Kidney glomerular epithelial cell (primary cell): ENCODE measurements around the gene EPB41L3.
A peak's percentile ranks its signal among the peaks of the same experiment; 100 is the strongest.
"Not testable (repeated sequence)": the region's sequence is repeated elsewhere in the genome, so short reads cannot be mapped to it uniquely, and the experiment has no call there.

Source experiments
- DNase-seq: peaks from one replicate; lab custom pipeline; 2025; lab: John Stamatoyannopoulos, UW

EPB41L3 gene

DNA sequence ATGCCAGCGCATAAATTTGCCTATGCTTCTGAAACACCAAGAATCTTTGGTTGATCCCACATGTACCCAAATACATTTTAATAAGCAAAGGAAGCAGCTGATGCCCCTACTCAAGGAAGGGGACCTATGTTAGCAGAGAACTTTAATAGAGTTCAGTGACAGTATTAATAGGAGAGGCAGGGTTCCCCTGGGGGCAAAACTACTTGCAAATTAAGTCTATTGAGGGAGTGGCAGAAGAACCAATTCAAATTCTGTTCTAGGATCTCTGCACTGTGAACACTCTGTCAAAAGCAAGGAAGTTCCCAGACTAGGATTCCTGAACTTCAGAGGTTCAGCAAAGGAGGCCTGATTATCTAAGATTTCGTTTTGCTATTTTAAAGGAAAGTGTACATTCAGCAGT is 47.5 kb downstream of the EPB41L3 start:
- no peak for DNase-seq

DNA sequence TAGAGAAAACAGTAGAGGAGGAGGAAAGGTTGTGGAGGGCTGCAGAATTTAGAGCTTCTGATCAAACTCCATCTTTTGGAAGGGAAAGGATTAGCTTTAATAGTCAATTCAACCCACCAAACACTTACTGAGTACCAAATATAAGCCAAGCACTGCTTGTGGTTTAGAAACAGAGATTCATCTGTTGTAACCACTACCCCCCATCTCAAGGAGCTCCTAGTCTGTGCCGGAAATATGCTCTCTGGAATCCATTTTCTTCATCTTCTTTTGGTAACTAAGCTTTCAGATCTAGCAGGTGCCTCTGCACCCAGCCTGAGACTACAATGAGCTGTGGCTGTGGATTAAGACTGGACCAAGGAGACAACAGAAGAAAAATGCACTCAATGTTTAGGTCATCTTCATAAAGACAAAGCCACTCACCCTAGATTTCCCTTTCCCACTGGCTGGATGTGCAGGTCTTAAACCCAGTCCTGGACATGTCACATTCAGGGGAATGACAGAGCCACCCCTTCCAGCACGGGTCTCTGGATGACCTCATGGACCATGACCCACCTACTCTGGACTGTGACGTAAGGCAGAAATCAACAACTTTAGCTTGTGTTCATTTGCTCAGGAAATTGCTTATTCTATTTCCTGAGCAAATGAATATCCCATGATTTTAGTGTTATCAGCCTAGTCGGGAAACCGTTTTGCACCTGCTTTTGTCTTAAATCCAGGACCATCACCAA is 52.9 kb downstream of the EPB41L3 start:
- no peak for DNase-seq

DNA sequence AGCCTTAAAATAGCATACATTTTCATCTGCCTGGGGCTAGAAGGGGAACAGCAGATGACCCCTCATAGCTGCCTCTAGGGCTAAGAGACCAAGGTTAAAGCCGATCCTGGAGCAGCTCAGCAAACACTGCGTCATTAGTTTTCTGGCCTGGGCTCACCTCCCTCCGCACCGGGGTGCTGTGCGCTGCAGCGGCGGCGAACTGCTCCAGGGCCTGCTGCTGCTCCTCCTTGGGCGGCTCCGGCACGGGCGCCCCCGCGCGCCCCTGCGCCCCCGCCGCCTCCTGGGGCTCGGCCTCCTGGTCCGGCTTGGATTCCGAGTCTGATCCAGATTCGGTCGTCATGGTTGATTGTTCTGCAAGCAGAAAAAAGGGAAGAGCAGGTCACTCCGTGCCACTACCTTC is 55.0 kb downstream of the EPB41L3 start:
- DNase-seq, result no peak

DNA sequence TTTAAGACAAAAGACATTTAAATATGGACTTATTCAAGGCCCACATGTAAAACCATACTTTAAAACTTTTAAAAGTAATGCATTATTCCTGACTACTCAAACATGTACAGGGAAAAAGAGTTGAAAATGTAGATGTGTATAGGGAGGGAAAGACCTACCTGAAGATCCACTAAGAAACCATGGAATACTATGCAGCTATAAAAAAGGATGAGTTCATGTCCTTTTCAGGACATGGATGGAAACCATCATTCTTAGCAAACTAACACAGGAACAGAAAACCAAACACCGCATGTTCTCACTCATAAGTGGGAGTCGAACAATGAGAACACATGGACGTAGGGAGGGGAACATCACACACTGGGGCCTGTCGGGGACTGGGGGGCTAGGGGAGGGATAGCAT is 55.8 kb downstream of the EPB41L3 start:
- not testable (repeated sequence) for DNase-seq

DNA sequence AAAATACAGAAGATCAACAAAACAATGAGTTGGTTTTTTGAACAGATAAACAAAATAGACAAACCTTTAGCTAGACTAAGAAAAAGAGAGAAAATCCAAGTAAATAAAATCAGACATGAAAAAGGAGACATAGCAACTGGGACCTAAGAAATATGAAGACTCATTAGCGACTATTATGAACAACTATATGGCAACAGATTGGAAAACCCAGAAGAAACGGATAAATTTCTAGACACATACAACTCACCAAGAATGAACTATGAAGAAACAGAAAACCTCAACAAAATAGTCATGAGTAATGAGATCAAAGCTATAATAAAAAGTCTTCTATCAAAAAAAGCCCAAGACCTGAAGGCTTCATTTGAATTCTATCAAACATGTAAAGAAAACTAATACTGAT is 59.3 kb downstream of the EPB41L3 start:
- DNase-seq, result no peak

DNA sequence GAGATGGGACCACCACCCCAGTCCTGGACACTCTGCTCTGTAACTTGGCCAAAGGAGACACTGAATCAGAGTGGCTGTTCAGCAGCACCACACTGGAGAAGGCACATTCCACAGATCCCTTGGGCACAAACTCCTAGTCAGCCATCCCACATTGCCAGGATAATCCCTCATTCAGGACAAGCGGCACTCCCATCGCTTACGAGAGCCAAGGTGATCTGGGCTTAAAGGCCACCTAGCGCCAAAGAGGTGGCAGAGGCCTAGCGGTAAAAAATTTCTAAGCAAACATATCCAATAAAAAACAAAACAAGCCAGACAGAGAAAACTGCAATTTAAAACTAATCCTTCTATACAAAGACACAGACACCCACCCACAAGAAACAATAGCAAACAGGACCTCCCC is 62.2 kb downstream of the EPB41L3 start:
- no peak for DNase-seq

DNA sequence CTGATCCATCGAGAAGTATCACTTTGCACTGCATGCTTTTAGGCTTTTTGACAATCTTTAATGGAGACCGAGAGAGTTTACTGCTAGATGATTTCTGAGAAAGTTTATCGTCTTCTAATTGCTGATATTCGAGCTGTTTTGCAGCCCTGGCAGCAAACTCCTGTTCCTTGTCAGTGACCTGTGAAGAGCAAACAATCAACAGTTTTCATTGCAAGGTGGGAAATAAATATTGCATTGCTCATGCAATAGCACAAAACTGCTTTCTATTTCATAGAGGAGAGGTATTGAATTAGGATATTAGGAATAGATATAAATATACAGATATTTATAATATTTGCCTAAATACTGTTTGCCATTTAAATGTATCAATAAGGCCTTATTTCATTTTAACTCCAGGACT is 65.5 kb downstream of the EPB41L3 start:
- no peak for DNase-seq

DNA sequence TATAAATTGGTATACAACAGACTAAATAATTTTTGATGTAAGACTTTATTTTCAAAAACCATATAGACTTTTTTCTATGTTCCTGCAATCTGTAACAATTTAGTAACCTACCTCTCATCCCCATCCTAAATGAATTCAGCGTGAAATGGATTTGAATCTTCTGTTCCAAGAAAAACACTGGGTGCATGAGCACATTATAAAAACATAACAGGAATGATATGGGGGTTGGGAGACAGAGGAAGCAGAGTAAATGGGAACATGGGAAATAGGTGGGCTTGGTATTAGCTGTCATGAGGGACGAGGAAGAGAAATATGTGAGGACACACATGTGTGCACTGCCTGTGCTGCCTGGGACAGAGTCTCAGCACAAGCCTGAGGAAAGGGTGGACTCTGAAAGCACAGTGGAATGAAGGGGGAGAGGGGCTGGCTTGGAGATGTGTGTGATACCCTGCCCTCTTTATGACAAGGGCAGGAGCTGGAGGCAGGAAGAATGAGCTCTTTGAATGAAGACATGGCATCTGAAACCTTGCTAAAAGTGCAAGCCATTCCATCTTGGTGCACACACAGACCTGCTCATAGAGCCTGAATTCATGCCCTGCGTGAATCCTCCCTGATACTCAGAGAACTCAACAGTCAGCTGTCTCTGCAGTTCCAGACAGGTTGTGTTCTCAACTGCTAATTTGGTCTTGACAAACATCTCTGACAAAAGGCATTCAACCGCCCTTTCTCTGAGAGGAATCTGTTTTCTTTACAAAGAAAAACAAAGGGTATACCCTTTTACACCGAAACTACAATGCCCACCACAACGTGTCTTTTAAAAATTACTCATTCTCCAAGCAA is 66.6 kb downstream of the EPB41L3 start:
- no peak for DNase-seq

DNA sequence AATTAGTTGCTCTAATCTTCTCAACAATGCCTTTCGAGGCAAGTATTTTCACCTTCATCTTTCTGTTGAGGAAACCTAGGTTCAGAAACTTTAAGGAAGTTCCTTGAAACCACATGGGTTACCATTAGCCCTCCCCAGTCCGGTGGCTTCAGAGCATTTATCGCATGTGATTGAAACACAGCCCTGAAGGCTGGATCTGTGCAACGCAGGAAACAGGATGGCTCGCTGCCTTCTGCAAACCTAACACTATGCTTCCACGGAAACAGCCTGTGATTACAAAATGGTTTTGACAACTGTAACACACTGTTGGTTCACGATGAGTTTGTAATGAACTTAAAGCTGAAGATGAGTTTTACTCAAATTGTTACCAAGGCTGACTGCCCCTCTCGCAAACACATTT is 68.5 kb downstream of the EPB41L3 start:
- no peak for DNase-seq

DNA sequence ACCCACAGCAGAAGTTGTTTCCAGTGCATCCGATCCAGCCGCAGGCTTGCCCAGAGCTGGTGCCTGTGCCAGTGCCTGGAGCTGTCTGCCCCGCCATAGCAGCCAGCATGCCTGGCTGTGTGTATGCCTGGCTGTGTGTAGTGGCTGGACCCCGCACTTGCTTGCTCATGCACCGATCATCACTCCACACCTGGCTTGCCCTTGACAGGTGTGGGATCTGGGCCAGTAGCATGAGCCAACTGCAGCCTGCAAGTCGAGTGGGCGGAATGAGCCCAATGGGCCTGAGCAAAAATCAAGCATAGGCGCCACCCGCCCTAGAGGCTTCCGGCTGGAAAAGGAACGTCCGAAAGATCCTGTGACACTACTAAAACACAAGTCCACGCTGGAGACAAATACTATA is 74.5 kb downstream of the EPB41L3 start:
- no peak for DNase-seq

DNA sequence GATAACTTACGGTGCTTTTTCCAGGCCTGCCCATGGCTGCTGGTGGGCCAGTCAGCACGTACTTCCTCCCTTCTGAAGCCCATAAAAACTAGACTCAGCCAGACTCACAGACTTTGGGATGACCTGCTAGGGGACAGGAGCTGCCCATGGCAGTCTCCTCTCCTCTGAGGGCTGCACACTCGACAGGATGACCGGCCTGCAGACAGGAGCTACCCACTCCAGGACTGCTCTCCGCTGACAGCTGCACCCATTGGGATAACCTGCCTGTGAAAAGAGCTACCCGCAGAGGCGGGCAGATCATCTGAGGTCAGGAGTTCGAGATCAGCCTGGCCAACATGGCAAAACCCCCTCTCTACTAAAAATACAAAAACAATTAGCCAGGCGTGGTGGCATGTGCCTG is 75.4 kb downstream of the EPB41L3 start:
- DNase-seq, result no peak

DNA sequence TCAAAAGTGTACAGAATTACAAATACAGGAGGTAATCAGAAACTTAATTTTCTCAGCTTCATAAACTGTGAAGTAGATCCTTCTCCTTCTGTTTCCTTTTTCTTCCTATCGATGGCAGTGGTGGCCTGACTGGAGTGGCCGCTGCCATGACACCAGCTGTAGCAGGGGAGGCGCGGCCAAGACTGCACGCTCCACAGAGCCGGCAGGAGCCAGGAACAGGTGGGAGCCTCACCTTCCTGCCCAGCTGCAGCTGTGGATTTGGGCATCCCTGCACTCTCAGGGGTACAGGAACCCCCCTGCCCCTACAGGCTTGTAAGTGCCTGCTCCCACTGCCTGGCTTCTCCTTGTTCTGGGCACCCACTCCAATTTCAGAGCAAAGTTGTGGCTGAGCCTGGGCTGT is 76.1 kb downstream of the EPB41L3 start:
- no peak for DNase-seq

DNA sequence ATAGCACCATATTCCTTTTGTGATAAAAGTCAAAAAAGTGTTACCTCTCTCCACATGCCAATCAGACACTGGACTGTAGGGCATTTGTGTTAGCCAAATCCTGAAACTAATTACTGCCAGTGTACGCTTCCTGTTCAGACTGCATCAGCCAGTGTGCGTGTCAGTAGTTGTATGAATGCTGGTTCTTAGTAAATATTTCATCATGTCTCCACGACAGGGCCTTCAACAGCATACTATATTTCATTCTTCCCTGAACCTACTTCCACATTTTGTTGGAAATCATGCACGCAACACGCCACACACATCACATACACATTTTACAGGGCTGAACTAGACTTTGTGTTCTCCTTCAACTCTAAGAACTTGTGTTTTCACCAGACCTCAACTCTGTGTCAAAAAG is 77.5 kb downstream of the EPB41L3 start:
- DNase-seq, result no peak

DNA sequence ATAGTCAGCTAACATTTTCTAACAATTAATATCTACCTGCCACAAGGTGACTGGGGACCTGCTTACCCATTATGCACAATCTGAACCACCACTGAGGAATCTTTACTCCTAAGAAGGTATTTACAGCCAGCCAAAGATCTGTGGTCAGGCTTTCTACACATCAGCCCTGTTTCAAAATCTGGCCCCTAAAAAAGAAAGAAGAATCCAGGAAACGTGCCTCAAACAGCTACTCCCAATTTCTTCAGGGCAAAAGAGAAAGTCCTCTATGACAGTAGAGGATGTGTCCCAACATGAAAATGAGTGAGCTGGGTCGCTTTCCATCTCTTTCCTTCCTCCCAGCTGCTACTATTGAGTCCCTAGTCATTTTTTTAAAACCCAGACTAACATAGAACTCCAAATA is 79.5 kb downstream of the EPB41L3 start:
- DNase-seq, result no peak

DNA sequence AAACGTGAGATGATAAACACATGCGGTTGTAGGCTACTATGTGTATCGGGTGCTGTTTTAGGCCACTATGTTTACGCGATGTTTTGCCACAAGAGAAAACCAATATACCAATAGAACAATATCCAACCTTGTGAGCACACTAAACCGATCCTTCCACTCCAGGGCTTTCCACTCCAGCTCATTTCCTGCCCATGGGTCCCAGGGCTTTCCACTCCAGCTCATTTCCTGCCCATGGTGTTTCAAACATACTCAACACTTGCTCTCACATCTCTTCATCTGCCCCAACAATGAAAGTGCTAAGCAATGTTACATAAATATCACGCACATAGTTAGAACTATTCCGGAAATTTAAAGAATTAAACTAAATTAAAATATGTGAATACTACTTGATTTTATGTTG is 80.0 kb downstream of the EPB41L3 start:
- DNase-seq, result no peak

DNA sequence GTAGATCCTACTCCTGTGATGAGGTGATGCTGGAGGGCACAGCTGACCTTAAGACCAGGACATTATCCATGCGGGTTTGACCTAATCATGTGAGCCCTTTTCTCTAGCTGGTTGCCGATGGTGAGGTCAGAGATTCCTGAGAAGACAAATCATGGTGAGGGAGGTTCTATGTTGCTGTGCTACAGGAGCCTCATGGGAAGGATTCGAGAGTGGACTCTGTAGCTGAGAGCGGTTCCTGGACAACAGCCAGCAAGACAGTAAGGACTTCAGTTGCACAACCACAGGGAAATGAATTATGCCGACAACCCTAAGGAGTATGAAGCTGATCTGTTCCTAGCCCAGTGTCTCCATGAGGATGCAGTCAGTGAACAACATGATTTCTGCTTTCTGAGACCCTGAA is 80.4 kb downstream of the EPB41L3 start:
- DNase-seq, result peak; percentile 29

DNA sequence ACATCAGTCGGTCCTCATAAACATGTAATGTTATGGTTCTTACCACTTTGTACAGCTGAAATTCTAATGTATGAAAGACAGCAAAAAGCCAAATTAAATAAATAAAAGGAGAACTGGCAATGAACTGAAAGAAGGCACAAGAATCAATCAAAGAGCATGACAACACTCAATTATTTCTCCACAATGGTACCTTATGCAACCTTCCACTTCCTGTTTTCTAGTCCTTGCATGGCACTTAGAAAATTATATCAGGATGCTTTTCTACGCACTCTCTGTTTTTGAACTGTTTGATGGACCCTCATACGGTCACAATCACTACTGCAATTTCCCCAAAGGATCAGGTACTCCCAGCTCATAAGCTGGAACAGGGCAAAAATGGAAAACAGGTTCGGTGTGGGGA is 81.6 kb downstream of the EPB41L3 start:
- DNase-seq, result no peak

DNA sequence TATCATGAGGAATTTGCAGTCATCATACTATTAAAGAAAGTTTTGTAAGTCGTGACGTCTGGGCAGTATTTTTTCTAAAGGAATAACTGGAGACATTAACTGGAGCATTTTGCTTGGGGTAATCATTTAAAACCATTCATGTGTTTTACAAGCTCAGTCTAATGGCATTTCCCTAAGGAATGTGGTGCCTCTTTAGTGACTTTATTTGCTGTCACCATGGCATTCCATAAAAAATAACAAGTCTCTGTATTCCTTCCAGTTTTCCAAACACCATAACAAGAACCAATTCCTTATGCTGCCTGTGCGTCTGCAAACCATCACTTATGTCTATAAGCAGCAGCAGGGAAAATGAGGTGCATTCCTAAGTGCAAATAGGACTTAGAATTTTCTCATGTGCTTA is 82.8 kb downstream of the EPB41L3 start:
- DNase-seq, result peak; percentile 31

DNA sequence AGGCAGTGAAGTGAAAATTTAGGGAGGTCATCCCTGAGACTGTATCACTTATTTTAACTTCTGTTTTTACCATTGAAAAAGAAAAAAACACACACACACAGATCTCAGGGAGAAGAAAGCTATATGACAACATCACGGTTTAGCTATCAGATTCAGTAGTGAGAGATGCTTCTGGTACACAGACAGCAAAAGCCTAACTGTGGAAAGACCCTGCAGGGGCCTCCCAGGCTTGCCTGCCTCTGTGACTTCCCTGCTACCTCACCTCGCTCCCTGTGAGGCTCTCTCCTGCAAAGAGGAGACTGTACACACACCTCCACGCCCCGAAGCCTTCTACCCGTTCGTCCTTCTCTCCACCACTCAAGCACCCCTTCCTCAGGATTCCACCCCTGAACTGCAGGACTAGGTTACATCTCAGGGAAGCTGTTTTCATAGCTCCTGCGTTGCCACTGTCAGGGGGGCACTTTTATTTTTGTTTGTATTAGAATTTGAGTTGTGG is 86.3 kb downstream of the EPB41L3 start:
- DNase-seq, result no peak

DNA sequence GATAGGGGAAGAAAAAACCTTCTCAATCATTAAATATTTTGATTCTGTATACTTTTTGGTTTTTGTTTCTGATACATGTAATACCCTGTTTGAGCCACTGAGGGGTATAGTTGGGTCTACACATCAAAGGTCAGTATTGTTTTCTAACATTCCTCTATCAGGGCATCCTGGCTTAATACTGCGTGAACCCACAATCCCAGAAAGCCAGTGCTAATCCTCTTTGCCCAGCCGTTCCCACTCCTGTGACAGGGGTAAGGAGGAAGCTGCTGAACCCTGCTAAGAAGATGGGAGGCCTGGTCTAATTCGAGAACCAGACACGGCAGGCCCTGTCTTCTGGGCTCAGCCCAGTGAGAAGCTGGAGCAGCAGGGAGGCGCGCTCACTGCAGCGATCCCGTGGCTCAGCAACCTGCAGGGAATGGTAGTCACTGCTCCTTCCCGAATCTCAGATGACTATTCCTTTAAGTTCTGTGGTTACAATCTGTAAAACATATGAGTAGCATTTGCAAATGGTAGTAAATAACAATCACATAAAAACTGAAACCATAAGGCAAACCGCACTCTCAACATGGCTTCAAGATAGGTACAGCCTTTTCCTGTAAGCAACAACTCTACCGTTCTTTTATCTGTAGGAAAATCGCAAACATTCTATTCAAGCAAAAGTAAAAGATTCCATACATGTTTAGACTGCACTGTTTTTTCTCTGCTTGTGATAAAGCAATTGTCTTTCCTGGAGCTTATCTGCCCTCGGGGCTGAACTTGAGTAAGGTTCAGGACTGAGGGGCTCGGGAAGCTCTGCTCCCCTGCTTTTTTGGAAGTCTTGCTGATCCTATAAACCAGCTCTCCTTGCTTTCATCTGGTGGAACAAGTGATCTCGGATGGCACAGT is 87.0 kb downstream of the EPB41L3 start:
- DNase-seq, result peak; percentile 51

DNA sequence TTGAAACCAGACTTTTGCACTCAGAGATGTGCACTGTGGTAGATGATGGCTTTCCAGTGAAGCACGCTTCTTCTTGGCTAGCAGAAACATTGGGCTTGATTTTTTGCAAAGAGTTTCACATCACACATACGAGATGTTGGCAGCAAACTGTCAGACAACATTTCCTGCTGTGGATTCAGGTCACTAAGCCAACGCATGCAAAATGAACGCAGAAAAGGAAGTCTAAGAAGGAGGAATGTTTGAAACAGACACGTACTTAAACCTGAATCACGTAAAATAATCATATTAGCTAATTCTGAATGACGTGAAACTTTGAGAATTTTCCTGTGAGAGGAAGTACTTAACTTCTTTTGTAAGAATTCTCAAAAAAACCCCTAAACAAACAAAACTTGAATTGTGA is 88.1 kb downstream of the EPB41L3 start:
- no peak for DNase-seq

DNA sequence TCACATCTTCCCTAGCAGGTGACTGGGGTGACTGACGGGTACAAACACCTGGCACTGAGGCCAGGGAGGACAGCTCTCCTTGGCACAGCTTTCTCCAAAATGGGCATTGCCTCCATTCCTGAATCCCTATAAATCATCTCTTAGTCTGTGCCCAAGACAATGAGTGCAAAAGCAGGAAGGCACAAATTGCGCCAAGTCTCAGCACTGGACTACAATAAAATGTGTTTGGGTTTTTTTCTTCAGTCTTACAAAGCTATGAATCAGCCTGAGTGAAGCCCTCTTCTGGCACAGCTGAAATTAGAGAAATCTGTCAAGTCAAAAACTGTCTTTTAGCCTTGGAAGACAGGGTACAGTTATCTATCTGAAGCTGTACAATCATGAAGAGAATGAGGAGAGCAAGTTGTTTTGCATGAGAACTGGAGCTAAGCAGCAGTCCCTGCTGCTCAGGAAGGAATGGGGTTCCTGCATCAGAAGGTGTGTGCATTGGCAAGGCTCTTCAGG is 90.8 kb downstream of the EPB41L3 start:
- DNase-seq, result no peak
